A549 (cell line): ENCODE results near the gene SPDL1.

Experiments used
- CBX8 ChIP-seq: fragments of 200-600 bp; sonication (generic); IDR thresholded peaks from 2 replicates; pipeline ENCODE4 v1.6.1; 2016
- CEBPB ChIP-seq, 2 experiments: fragments of >200 bp in 1 of 2; sonication (Bioruptor Twin) in 1 of 2; formaldehyde crosslinking in 1 of 2; IDR thresholded peaks; 2 replicates each; pipeline ENCODE4 v1.6.1; 2012 to 2016
- CHD2 ChIP-seq: fragments of 150-350 bp; IDR thresholded peaks from 2 replicates; pipeline ENCODE4 v1.6.1; 2014; ENCODE audit warnings: low read length; ENCODE audit not compliant: partially characterized antibody
- CTCF ChIP-seq: fragments of >200 bp; sonication (Bioruptor Twin); formaldehyde crosslinking; IDR thresholded peaks from 3 replicates; pipeline ENCODE4 v1.5.1; 2016
- KDM5A ChIP-seq: fragments of 200-600 bp; sonication (generic); IDR thresholded peaks from 2 replicates; pipeline ENCODE4 v1.6.1; 2016; ENCODE audit warnings: antibody characterized with exemption, mild to moderate bottlenecking
- MAX ChIP-seq: IDR thresholded peaks from 2 replicates; pipeline ENCODE4 v1.6.1; 2012
- POLR2A ChIP-seq: IDR thresholded peaks from 2 replicates; pipeline ENCODE4 v1.6.1; 2012; ENCODE audit warnings: mild to moderate bottlenecking, low read length
- POLR2AphosphoS2 ChIP-seq: conservative IDR thresholded peaks from 2 replicates; pipeline ENCODE4 v1.6.1; 2012; ENCODE audit warnings: low read length, improper control_type of control experiment, inconsistent platforms
- TF ChIP-seq, protein P1 (sequence below): fragments of 450-650 bp; IDR thresholded peaks from 2 replicates; pipeline ENCODE4 v1.6.1; 2014; ENCODE audit warnings: antibody characterized with exemption
- TF ChIP-seq, protein P2 (sequence below): fragments of >200 bp; sonication (Bioruptor Twin); formaldehyde crosslinking; IDR thresholded peaks from 3 replicates; pipeline ENCODE4 v1.6.1; 2016

DNA sequence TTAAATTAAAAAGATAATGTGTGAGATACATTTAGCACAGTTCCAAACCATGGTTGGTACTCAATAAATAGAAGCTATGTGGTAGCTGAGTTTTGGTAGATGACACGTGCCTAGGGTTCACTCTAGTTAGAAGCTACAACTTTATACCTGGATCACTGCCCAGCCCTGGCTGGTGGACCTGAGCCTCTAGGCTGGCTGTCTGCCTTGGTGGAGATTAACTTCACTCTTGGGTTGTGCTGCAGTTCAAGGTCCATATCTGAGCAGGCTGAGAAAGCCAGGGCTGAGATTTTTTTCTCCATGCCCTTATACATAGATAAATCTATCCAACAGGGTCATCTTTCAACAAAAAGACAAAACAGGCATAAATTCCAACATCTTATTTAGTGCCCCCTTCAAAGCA lies 44.6 kb upstream of the SPDL1 start:
- TF ChIP-seq, protein P1, sequence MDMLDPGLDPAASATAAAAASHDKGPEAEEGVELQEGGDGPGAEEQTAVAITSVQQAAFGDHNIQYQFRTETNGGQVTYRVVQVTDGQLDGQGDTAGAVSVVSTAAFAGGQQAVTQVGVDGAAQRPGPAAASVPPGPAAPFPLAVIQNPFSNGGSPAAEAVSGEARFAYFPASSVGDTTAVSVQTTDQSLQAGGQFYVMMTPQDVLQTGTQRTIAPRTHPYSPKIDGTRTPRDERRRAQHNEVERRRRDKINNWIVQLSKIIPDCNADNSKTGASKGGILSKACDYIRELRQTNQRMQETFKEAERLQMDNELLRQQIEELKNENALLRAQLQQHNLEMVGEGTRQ, result no peak
- no peak for TF ChIP-seq MAX
- no peak for TF ChIP-seq CTCF
- TF ChIP-seq POLR2AphosphoS2, result no peak
- TF ChIP-seq KDM5A, result no peak
- TF ChIP-seq, protein P2, sequence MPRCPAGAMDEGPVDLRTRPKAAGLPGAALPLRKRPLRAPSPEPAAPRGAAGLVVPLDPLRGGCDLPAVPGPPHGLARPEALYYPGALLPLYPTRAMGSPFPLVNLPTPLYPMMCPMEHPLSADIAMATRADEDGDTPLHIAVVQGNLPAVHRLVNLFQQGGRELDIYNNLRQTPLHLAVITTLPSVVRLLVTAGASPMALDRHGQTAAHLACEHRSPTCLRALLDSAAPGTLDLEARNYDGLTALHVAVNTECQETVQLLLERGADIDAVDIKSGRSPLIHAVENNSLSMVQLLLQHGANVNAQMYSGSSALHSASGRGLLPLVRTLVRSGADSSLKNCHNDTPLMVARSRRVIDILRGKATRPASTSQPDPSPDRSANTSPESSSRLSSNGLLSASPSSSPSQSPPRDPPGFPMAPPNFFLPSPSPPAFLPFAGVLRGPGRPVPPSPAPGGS, result no peak
- TF ChIP-seq POLR2A, result no peak
- no peak for TF ChIP-seq CBX8
- no peak for TF ChIP-seq CEBPB (IDR thresholded peaks at IDR 0.05)
- no peak for TF ChIP-seq CHD2
